Measurements from ENCODE around the gene ITGB1BP2.

GRCh38 chrX:71285929-71286328 is 15.6 kb upstream of the ITGB1BP2 start:
- no peak for TF ChIP-seq CTCF (conservative IDR thresholded peaks at IDR 0.05; ENCODE audit: low read length)
- no peak for TF ChIP-seq EZH2phosphoT487 (IDR thresholded peaks at IDR 0.05; ENCODE audit: borderline replicate concordance, low read depth, low read length)

All from OCI-LY7 (cell line).